ENCODE data around the gene TAF15. TPM values are rescaled to one million over a fixed set of nuclear protein-coding genes. Genes with fewer than 3 reads are reported as not detected.

Gene TAF15
- polyA plus RNA-seq, 1 of the 3 experiments (the other 2 are of a cell fraction), result 78.0 TPM

GRCh38 chr17:35804658-35805192 is 4.6 kb upstream of the TAF15 start:
- peak overlapping the region in 1 of 2 experiments; percentile 30; a peak in 1 of 4 replicates for H3K27ac ChIP-seq (ENCODE audit: low read depth in 2 of 2, low read length in 1 of 2)
- no peaks in the 10 kb centered on the region for H4K20me1 ChIP-seq (ENCODE audit: insufficient read depth)
- POLR2A ChIA-PET, result interaction anchor here (0.6 to 1.4 kb wide), 2 partner anchors 29 to 41 kb away, joined by 4 to 7 read pairs; no protein-coding TSS in a partner anchor
- peaks cover 0 to 29% of the 10 kb centered on the region in 2 experiments; a peak in 3 of 4 replicates for H3K4me1 ChIP-seq (ENCODE audit: control insufficient read depth in 1 of 2, insufficient read depth in 2 of 2, low read depth in 1 of 2, low read length in 1 of 2)
- CTCF ChIA-PET, result interaction anchor here (0.6 to 13.5 kb wide), 22 partner anchors 10 to 232 kb away, joined by 3 to 809 read pairs (median 4); partner anchors contain the start of genes C17orf50, MMP28 and RASL10B
- no peak overlapping the region for H2AFZ ChIP-seq (ENCODE audit: low read depth)
- no peak overlapping the region for H3K9ac ChIP-seq
- peaks cover 4% of the 10 kb centered on the region for H3K79me2 ChIP-seq (ENCODE audit: insufficient read depth)
- WGBS (ENCODE audit: low lambda C conversion rate), result 24% methylated on average over 1 of the region's 1 CpG
- H3K4me2 ChIP-seq, result no peak overlapping the region
- no peaks in the 10 kb centered on the region for H3K9me3 ChIP-seq
- H3K9me2 ChIP-seq, result no peaks in the 10 kb centered on the region
- no peaks in the 10 kb centered on the region for H3K36me3 ChIP-seq (replicated peaks in 1 of 2; ENCODE audit: control insufficient read depth in 1 of 2, insufficient read depth in 2 of 2, low read length in 1 of 2)
- TF ChIP-seq FOXJ3 (CRISPR knock-in tag; IDR thresholded peaks at IDR 0.05) (no peak), MEF2A (IDR thresholded peaks at IDR 0.05; ENCODE audit: borderline replicate concordance, low read depth) (no peak), USF2 (IDR thresholded peaks at IDR 0.05; ENCODE audit: borderline replicate concordance, low read depth, low read length) (no peak), RAD21 (IDR thresholded peaks at IDR 0.05; ENCODE audit: low read length) (peak; percentile 100), GATA2 (CRISPR knock-in tag; IDR thresholded peaks at IDR 0.05) (no peak), RFX5 (IDR thresholded peaks at IDR 0.05; ENCODE audit: low read length) (0 out of 2 replicates have a peak, but pooled peaks have one; percentile 44), TCF12 (IDR thresholded peaks at IDR 0.05) (no peak), EP300 (IDR thresholded peaks at IDR 0.05; ENCODE audit: borderline replicate concordance in 1 of 2, low read depth in 1 of 2, low read length in 1 of 2) (no peak), GABPA (IDR thresholded peaks at IDR 0.05; ENCODE audit: low read depth) (no peak), SMC3 (IDR thresholded peaks at IDR 0.05; ENCODE audit: low read depth, low read length) (peak; percentile 100), NRF1 (IDR thresholded peaks at IDR 0.05; ENCODE audit: low read depth, low read length) (peak; percentile 43; the same call in 1 of the 2 replicates), YY1 (IDR thresholded peaks at IDR 0.05; ENCODE audit: low read depth) (no peak), RCOR1 (IDR thresholded peaks at IDR 0.05; ENCODE audit: low read length) (peak; percentile 58), CHD2 (IDR thresholded peaks at IDR 0.05; ENCODE audit: low read length, partially characterized antibody) (peak; percentile 61), NFIC (IDR thresholded peaks at IDR 0.05; ENCODE audit: borderline replicate concordance) (no peak)
- TF ChIP-seq, protein P1, sequence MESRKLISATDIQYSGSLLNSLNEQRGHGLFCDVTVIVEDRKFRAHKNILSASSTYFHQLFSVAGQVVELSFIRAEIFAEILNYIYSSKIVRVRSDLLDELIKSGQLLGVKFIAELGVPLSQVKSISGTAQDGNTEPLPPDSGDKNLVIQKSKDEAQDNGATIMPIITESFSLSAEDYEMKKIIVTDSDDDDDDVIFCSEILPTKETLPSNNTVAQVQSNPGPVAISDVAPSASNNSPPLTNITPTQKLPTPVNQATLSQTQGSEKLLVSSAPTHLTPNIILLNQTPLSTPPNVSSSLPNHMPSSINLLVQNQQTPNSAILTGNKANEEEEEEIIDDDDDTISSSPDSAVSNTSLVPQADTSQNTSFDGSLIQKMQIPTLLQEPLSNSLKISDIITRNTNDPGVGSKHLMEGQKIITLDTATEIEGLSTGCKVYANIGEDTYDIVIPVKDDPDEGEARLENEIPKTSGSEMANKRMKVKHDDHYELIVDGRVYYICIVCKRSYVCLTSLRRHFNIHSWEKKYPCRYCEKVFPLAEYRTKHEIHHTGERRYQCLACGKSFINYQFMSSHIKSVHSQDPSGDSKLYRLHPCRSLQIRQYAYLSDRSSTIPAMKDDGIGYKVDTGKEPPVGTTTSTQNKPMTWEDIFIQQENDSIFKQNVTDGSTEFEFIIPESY (IDR thresholded peaks at IDR 0.05; ENCODE audit: borderline replicate concordance, low read depth), result no peak
- TF ChIP-seq, protein P2, sequence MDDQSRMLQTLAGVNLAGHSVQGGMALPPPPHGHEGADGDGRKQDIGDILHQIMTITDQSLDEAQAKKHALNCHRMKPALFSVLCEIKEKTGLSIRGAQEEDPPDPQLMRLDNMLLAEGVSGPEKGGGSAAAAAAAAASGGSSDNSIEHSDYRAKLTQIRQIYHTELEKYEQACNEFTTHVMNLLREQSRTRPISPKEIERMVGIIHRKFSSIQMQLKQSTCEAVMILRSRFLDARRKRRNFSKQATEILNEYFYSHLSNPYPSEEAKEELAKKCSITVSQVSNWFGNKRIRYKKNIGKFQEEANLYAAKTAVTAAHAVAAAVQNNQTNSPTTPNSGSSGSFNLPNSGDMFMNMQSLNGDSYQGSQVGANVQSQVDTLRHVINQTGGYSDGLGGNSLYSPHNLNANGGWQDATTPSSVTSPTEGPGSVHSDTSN (IDR thresholded peaks at IDR 0.05), result no peak
- TF ChIP-seq, protein P3, sequence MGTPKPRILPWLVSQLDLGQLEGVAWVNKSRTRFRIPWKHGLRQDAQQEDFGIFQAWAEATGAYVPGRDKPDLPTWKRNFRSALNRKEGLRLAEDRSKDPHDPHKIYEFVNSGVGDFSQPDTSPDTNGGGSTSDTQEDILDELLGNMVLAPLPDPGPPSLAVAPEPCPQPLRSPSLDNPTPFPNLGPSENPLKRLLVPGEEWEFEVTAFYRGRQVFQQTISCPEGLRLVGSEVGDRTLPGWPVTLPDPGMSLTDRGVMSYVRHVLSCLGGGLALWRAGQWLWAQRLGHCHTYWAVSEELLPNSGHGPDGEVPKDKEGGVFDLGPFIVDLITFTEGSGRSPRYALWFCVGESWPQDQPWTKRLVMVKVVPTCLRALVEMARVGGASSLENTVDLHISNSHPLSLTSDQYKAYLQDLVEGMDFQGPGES (IDR thresholded peaks at IDR 0.05; ENCODE audit: low read depth, low read length), result no peak
- TF ChIP-seq, protein P4, sequence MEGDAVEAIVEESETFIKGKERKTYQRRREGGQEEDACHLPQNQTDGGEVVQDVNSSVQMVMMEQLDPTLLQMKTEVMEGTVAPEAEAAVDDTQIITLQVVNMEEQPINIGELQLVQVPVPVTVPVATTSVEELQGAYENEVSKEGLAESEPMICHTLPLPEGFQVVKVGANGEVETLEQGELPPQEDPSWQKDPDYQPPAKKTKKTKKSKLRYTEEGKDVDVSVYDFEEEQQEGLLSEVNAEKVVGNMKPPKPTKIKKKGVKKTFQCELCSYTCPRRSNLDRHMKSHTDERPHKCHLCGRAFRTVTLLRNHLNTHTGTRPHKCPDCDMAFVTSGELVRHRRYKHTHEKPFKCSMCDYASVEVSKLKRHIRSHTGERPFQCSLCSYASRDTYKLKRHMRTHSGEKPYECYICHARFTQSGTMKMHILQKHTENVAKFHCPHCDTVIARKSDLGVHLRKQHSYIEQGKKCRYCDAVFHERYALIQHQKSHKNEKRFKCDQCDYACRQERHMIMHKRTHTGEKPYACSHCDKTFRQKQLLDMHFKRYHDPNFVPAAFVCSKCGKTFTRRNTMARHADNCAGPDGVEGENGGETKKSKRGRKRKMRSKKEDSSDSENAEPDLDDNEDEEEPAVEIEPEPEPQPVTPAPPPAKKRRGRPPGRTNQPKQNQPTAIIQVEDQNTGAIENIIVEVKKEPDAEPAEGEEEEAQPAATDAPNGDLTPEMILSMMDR (IDR thresholded peaks at IDR 0.05), result peak; percentile 95
- no peak overlapping the region; a peak in 1 of 4 replicates for H3K4me3 ChIP-seq (ENCODE audit: low read depth in 2 of 2, low read length in 1 of 2)
- H3F3A ChIP-seq (replicated peaks; ENCODE audit: insufficient read depth), result no peaks in the 10 kb centered on the region
- H3K27me3 ChIP-seq (ENCODE audit: insufficient read depth), result no peaks in the 10 kb centered on the region
- peak; percentile 81 for DNase-seq
